ENCODE data around the gene UBE4B.

GRCh38 chr1:10046356-10047085 lies 13.8 kb downstream of the UBE4B start:
- no peak for TF ChIP-seq CTCF (IDR thresholded peaks at IDR 0.05 in 8 of 11, conservative IDR thresholded peaks at IDR 0.05 in 3 of 11)
- TF ChIP-seq POLR2AphosphoS5 (IDR thresholded peaks at IDR 0.05): no peak
- TF ChIP-seq POLR2A (IDR thresholded peaks at IDR 0.05): no peak

Data from spleen (tissue), 7 donors.